SK-N-MC (cell line): ENCODE data around the gene SOX6.
"Not testable (repeated sequence)": the region's sequence is repeated elsewhere in the genome, so short reads cannot be mapped to it uniquely, and the experiment has no call there.

Experiments used
- DNase-seq: peaks from one replicate; pipeline ENCODE4 v3.0.0-alpha.2; 2011; ENCODE audit warnings: low read depth, low spot score
- H3K27ac ChIP-seq: fragments of 200-600 bp; sonication (generic); 2 replicates; pipeline ENCODE4 v1.5.1; 2016; ENCODE audit warnings: mixed run types
- H3K36me3 ChIP-seq: fragments of 200-600 bp; sonication (generic); 2 replicates; pipeline ENCODE4 v1.6.1; 2017; ENCODE audit warnings: antibody characterized with exemption, low read length, mixed read lengths; ENCODE audit not compliant: insufficient read depth
- H3K4me3 ChIP-seq: fragments of 200-600 bp; sonication (generic); 2 replicates; pipeline ENCODE4 v1.5.1; 2016
- H3K9ac ChIP-seq: fragments of 200-600 bp; sonication (generic); 2 replicates; pipeline ENCODE4 v1.8.0; 2017; ENCODE audit warnings: mixed run types, mixed read lengths; ENCODE audit not compliant: insufficient read length
- H3K9me3 ChIP-seq: fragments of 200-600 bp; sonication (generic); 2 replicates; pipeline ENCODE4 v1.6.1; 2017; ENCODE audit warnings: low read depth, mild to moderate bottlenecking, antibody characterized with exemption, low read length, moderate library complexity, mixed read lengths
- EZH2 ChIP-seq: fragments of 200-600 bp; sonication (generic); IDR thresholded peaks from one replicate; pipeline ENCODE4 v1.6.1; 2017; ENCODE audit warnings: antibody characterized with exemption
- FOXP2 ChIP-seq: optimal IDR thresholded peaks from 2 replicates; pipeline ENCODE3; 2011; ENCODE audit warnings: mild to moderate bottlenecking, moderate library complexity; ENCODE audit not compliant: insufficient read depth; ENCODE audit errors: extremely low read length, control extremely low read depth
- POLR2AphosphoS5 ChIP-seq: IDR thresholded peaks from 2 replicates; pipeline ENCODE4 v1.6.1; 2012; ENCODE audit warnings: mild to moderate bottlenecking, low read depth, low read length, borderline replicate concordance

The SOX6 gene

GRCh38 chr11:16160146-16160545 is 196.2 kb downstream of the SOX6 start:
- no peak for DNase-seq
- H3K9me3 ChIP-seq: no peaks in the 10 kb centered on the region
- H3K4me3 ChIP-seq: no peak overlapping the region
- no peak overlapping the region for H3K9ac ChIP-seq
- peaks cover 32% of the 10 kb centered on the region for H3K36me3 ChIP-seq
- H3K27ac ChIP-seq: no peak overlapping the region; the same call in 1 of the 2 replicates
- TF ChIP-seq FOXP2 (no peak), POLR2AphosphoS5 (no peak), EZH2 (no peak)

- H3K27ac ChIP-seq: no peak overlapping the region
- H3K9ac ChIP-seq: no peak overlapping the region
- DNase-seq: no peak
- TF ChIP-seq FOXP2 (no peak), EZH2 (no peak), POLR2AphosphoS5 (no peak)
- H3K9me3 ChIP-seq: no peaks in the 10 kb centered on the region
- H3K36me3 ChIP-seq: peaks cover 20% of the 10 kb centered on the region
- no peak overlapping the region for H3K4me3 ChIP-seq
Observed at GRCh38 chr11:16158426-16158994, 197.8 kb downstream of the SOX6 start.

- Histone ChIP-seq H3K9me3 (no peaks in the 10 kb centered on the region), H3K4me3 (no peak overlapping the region), H3K36me3 (peaks cover 12% of the 10 kb centered on the region), H3K9ac (no peak overlapping the region), H3K27ac (no peak overlapping the region)
- DNase-seq: no peak
- TF ChIP-seq EZH2 (no peak), FOXP2 (no peak), POLR2AphosphoS5 (no peak)
Observed at GRCh38 chr11:16157327-16157726, 199.0 kb downstream of the SOX6 start.

GRCh38 chr11:16155448-16155847 is 200.9 kb downstream of the SOX6 start:
- no peak for DNase-seq
- Histone ChIP-seq H3K4me3 (no peak overlapping the region), H3K9me3 (no peaks in the 10 kb centered on the region), H3K9ac (no peak overlapping the region), H3K27ac (peak overlapping the region; percentile 57; the same call in 1 of the 2 replicates), H3K36me3 (0 out of 2 replicates have a peak, but pooled peaks cover 4% of the 10 kb centered on the region)
- no peak for TF ChIP-seq FOXP2

- no peak overlapping the region for H3K9ac ChIP-seq
- H3K27ac ChIP-seq: peak overlapping the region; percentile 57
- DNase-seq: no peak
- TF ChIP-seq FOXP2: no peak
- TF ChIP-seq EZH2: no peak
- no peak for TF ChIP-seq POLR2AphosphoS5
- no peak overlapping the region for H3K4me3 ChIP-seq
- 0 out of 2 replicates have a peak, but pooled peaks cover 4% of the 10 kb centered on the region for H3K36me3 ChIP-seq
- no peaks in the 10 kb centered on the region for H3K9me3 ChIP-seq
Observed at GRCh38 chr11:16154715-16155396, 201.5 kb downstream of the SOX6 start.

- no peaks in the 10 kb centered on the region for H3K9me3 ChIP-seq
- TF ChIP-seq POLR2AphosphoS5: no peak
- TF ChIP-seq FOXP2: no peak
- TF ChIP-seq EZH2: no peak
- no peak for DNase-seq
- peaks cover 5% of the 10 kb centered on the region; the same call in 1 of the 2 replicates for H3K36me3 ChIP-seq
- H3K9ac ChIP-seq: no peak overlapping the region
- H3K27ac ChIP-seq: peak overlapping the region; percentile 57; the same call in 1 of the 2 replicates
- no peak overlapping the region for H3K4me3 ChIP-seq
Observed at GRCh38 chr11:16153951-16154350, 202.4 kb downstream of the SOX6 start.

- Histone ChIP-seq H3K36me3 (peaks cover 16% of the 10 kb centered on the region), H3K9ac (no peak overlapping the region), H3K4me3 (peak overlapping the region; percentile 50), H3K9me3 (no peaks in the 10 kb centered on the region), H3K27ac (peak overlapping the region; percentile 92)
- TF ChIP-seq FOXP2 (no peak), POLR2AphosphoS5 (no peak), EZH2 (no peak)
- no peak for DNase-seq
Observed at GRCh38 chr11:16151138-16151537, 205.2 kb downstream of the SOX6 start.

- no peak for DNase-seq
Observed at GRCh38 chr11:16149476-16149875, 206.9 kb downstream of the SOX6 start.

GRCh38 chr11:16148301-16148931 is 207.9 kb downstream of the SOX6 start:
- H3K36me3 ChIP-seq: peaks cover 16% of the 10 kb centered on the region
- H3K9me3 ChIP-seq: no peaks in the 10 kb centered on the region
- no peak overlapping the region for H3K9ac ChIP-seq
- peak overlapping the region; percentile 74 for H3K27ac ChIP-seq
- no peak for DNase-seq
- H3K4me3 ChIP-seq: 0 out of 2 replicates have a peak overlapping the region, but pooled peaks have one; percentile 5
- no peak for TF ChIP-seq EZH2
- no peak for TF ChIP-seq FOXP2
- peak; percentile 26 for TF ChIP-seq POLR2AphosphoS5

More at GRCh38 chr11:16149476-16149875, 206.9 kb downstream of the SOX6 start:
- peaks cover 16% of the 10 kb centered on the region for H3K36me3 ChIP-seq
- H3K9ac ChIP-seq: no peak overlapping the region
- peak overlapping the region; percentile 5; the same call in 1 of the 2 replicates for H3K4me3 ChIP-seq
- peak overlapping the region; percentile 74 for H3K27ac ChIP-seq
- H3K9me3 ChIP-seq: no peaks in the 10 kb centered on the region
- TF ChIP-seq EZH2: no peak
- no peak for TF ChIP-seq FOXP2
- TF ChIP-seq POLR2AphosphoS5: no peak

- not testable (repeated sequence) for H3K9me3 ChIP-seq, H3K9ac ChIP-seq, H3K4me3 ChIP-seq, H3K27ac ChIP-seq, DNase-seq
- H3K36me3 ChIP-seq: peaks cover 16% of the 10 kb centered on the region
Observed at GRCh38 chr11:16146980-16147379, 209.4 kb downstream of the SOX6 start.

GRCh38 chr11:16141614-16142013 is 214.7 kb downstream of the SOX6 start:
- not testable (repeated sequence) for H3K27ac ChIP-seq, H3K4me3 ChIP-seq, H3K9me3 ChIP-seq, DNase-seq, H3K9ac ChIP-seq
- peaks cover 10% of the 10 kb centered on the region; the same call in 1 of the 2 replicates for H3K36me3 ChIP-seq

- not testable (repeated sequence) for H3K4me3 ChIP-seq
- peaks cover 11% of the 10 kb centered on the region; the same call in 1 of the 2 replicates for H3K36me3 ChIP-seq
Observed at GRCh38 chr11:16141162-16141561, 215.2 kb downstream of the SOX6 start.

More at GRCh38 chr11:16141162-16141561, 215.2 kb downstream of the SOX6 start:
- H3K9ac ChIP-seq, DNase-seq, H3K27ac ChIP-seq, H3K9me3 ChIP-seq: not testable (repeated sequence)
